Adrenal gland (tissue), 5 donors: ENCODE measurements around the gene CLIP1.

Source experiments
- POLR2A ChIP-seq, 2 donors: fragments of 450-650 bp; IDR thresholded peaks; one replicate each; pipeline ENCODE4 v1.6.1; 2017; ENCODE audit warnings: antibody characterized with exemption in 2 of 2, mild to moderate bottlenecking in 2 of 2, moderate library complexity in 1 of 2
- TF ChIP-seq, protein P1 (sequence below), 6 experiments: fragments of 450-650 bp in 4 of 6; fragments of 200-600 bp in 2 of 6; sonication (generic) in 1 of 6; IDR thresholded peaks; 1 replicate in 5 of 6; 2 replicates in 1 of 6; pipeline versions ENCODE4 v1.5.1 to v1.8.0; 2016 to 2021; ENCODE audit warnings: antibody characterized with exemption in 6 of 6, mild to moderate bottlenecking in 2 of 6, moderate library complexity in 1 of 6
- donor health status: DM: no; HTN: no; CAD: no.

DNA sequence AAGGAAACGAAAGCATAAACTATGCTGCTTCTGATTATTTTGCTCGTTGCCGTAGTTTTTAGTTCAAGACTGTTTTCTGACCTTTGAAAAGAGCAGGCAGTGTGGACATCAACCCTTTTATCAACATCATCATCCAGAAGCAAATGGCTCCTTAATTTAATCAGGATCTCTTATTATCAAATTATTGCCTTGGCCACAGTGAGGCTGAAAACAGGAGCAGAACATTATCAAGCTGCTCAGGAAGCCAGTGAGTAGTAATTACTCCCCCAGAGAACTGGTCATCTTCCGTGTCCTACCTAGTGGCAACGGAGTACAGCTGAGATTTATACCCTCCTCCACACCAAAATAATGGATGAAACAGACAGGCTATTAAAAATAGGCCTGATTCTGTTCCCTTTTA, 194.4 kb downstream of the CLIP1 start:
- TF ChIP-seq, protein P1, sequence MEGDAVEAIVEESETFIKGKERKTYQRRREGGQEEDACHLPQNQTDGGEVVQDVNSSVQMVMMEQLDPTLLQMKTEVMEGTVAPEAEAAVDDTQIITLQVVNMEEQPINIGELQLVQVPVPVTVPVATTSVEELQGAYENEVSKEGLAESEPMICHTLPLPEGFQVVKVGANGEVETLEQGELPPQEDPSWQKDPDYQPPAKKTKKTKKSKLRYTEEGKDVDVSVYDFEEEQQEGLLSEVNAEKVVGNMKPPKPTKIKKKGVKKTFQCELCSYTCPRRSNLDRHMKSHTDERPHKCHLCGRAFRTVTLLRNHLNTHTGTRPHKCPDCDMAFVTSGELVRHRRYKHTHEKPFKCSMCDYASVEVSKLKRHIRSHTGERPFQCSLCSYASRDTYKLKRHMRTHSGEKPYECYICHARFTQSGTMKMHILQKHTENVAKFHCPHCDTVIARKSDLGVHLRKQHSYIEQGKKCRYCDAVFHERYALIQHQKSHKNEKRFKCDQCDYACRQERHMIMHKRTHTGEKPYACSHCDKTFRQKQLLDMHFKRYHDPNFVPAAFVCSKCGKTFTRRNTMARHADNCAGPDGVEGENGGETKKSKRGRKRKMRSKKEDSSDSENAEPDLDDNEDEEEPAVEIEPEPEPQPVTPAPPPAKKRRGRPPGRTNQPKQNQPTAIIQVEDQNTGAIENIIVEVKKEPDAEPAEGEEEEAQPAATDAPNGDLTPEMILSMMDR (IDR thresholded peaks at IDR 0.05) = no peak
- no peak for TF ChIP-seq POLR2A (IDR thresholded peaks at IDR 0.05)
